ENCODE results near the gene PCDHA3.
"Not testable (repeated sequence)": the region's sequence is repeated elsewhere in the genome, so short reads cannot be mapped to it uniquely, and the experiment has no call there.

PCDHA3 gene

GRCh38 chr5:140821375-140822280, 20.8 kb downstream of the PCDHA3 start, which contains the start of gene PCDHA5:
PCDHA5 (plus strand) TSS chr5:140821613.
- DNase-seq (ENCODE audit: low read depth), result no peak

GRCh38 chr5:140822281-140822629, 21.4 kb downstream of the PCDHA3 start:
- DNase-seq (ENCODE audit: low read depth), result no peak

- DNase-seq (ENCODE audit: low read depth), result not testable (repeated sequence)
These were observed 22.1 kb downstream of the PCDHA3 start for GRCh38 chr5:140822969-140823368.

- no peak for DNase-seq (ENCODE audit: low read depth)
These were observed 22.6 kb downstream of the PCDHA3 start for GRCh38 chr5:140823475-140823874.

- no peak for DNase-seq (ENCODE audit: low read depth)
These were observed 27.0 kb downstream of the PCDHA3 start, which contains the start of gene PCDHA6 for GRCh38 chr5:140827704-140828361. PCDHA6 (plus strand) TSS chr5:140827960; CDS start chr5:140828092, 132 bp downstream.

- DNase-seq (ENCODE audit: low read depth), result no peak
These were observed 27.5 kb downstream of the PCDHA3 start for GRCh38 chr5:140828362-140828737.

- not testable (repeated sequence) for DNase-seq (ENCODE audit: low read depth)
These were observed 28.9 kb downstream of the PCDHA3 start for GRCh38 chr5:140829511-140830501.

GRCh38 chr5:140833993-140834392, 33.1 kb downstream of the PCDHA3 start, which contains the start of gene PCDHA7:
PCDHA7 (plus strand) TSS chr5:140834269; CDS start chr5:140834384, 115 bp downstream.
- no peak for DNase-seq (ENCODE audit: low read depth)

GRCh38 chr5:140834439-140835008, 33.7 kb downstream of the PCDHA3 start:
- not testable (repeated sequence) for DNase-seq (ENCODE audit: low read depth)

GRCh38 chr5:140835622-140836510, 35.0 kb downstream of the PCDHA3 start:
- no peak for DNase-seq (ENCODE audit: low read depth)

GRCh38 chr5:140840978-140841962, 40.4 kb downstream of the PCDHA3 start, which contains the start of gene PCDHA8:
PCDHA8 (plus strand) TSS chr5:140841187; CDS start chr5:140841322, 135 bp downstream.
- no peak for DNase-seq (ENCODE audit: low read depth)

GRCh38 chr5:140842798-140843733, 42.2 kb downstream of the PCDHA3 start:
- no peak for DNase-seq (ENCODE audit: low read depth)

GRCh38 chr5:140848139-140849102, 47.6 kb downstream of the PCDHA3 start, which contains the start of gene PCDHA9:
PCDHA9 (plus strand) TSS chr5:140848382; CDS start chr5:140848496, 114 bp downstream.
- not testable (repeated sequence) for DNase-seq (ENCODE audit: low read depth)

GRCh38 chr5:140849831-140850634, 49.2 kb downstream of the PCDHA3 start:
- not testable (repeated sequence) for DNase-seq (ENCODE audit: low read depth)
